CD14-positive monocyte (primary cell): ENCODE data around the gene MPV17L2. TPM values are rescaled to one million over a fixed set of nuclear protein-coding genes. Genes with fewer than 3 reads are reported as not detected.

ENCODE experiments used
- DNase-seq, 3 donors: peaks; one replicate each; pipeline ENCODE4 v3.0.0-alpha.2; 2011 to 2022
- H2AFZ ChIP-seq: 2 replicates; pipeline ENCODE4 v1.6.0; 2012; ENCODE audit warnings: mild to moderate bottlenecking, low read depth, low read length, inconsistent platforms; ENCODE audit not compliant: insufficient read depth, poor library complexity, severe bottlenecking
- H3K27ac ChIP-seq, 2 donors: 1 replicate in 1 of 2; 2 replicates in 1 of 2; pipeline ENCODE4 v1.5.1; 2012 to 2013; ENCODE audit warnings: low read length in 2 of 2, control low read depth in 1 of 2, inconsistent platforms in 1 of 2, low read depth in 1 of 2, mild to moderate bottlenecking in 1 of 2
- H3K27me3 ChIP-seq, 2 donors: one replicate each; pipeline versions ENCODE4 v1.6.0 to v1.6.1; 2011 to 2013; ENCODE audit warnings: low read length in 2 of 2; ENCODE audit not compliant: control insufficient read depth in 2 of 2, insufficient read depth in 2 of 2
- H3K36me3 ChIP-seq, 2 donors: replicated peaks in 1 of 2; 1 replicate in 1 of 2; 2 replicates in 1 of 2; pipeline versions ENCODE4 v1.5.1 to v1.6.1; 2012 to 2013; ENCODE audit warnings: low read length in 2 of 2, control low read depth in 1 of 2, inconsistent platforms in 1 of 2, mild to moderate bottlenecking in 1 of 2; ENCODE audit not compliant: insufficient read depth in 2 of 2, control insufficient read depth in 1 of 2
- H3K4me1 ChIP-seq, 2 donors: 1 replicate in 1 of 2; 2 replicates in 1 of 2; pipeline versions ENCODE4 v1.5.1 to v1.6.1; 2012 to 2013; ENCODE audit warnings: low read length in 2 of 2, control low read depth in 1 of 2, inconsistent platforms in 1 of 2, mild to moderate bottlenecking in 1 of 2, moderate library complexity in 1 of 2; ENCODE audit not compliant: insufficient read depth in 2 of 2, control insufficient read depth in 1 of 2
- H3K4me2 ChIP-seq: replicated peaks from 2 replicates; pipeline ENCODE3; 2012; ENCODE audit warnings: low read length, moderate library complexity, mild to moderate bottlenecking; ENCODE audit not compliant: poor library complexity, severe bottlenecking; ENCODE audit errors: extremely low read depth
- H3K4me3 ChIP-seq, 3 experiments: fragments of 200-600 bp in 1 of 3; sonication (generic) in 1 of 3; replicated peaks in 1 of 3; 1 replicate in 2 of 3; 2 replicates in 1 of 3; pipeline ENCODE4 v1.5.1; 2011 to 2013; ENCODE audit warnings: low read length in 3 of 3, mild to moderate bottlenecking in 3 of 3, control low read depth in 2 of 3, low read depth in 2 of 3, inconsistent platforms in 1 of 3, moderate library complexity in 1 of 3
- H3K79me2 ChIP-seq: 2 replicates; pipeline ENCODE4 v1.6.0; 2012; ENCODE audit warnings: mild to moderate bottlenecking, control low read depth, inconsistent platforms, low read length, moderate library complexity; ENCODE audit not compliant: insufficient read depth
- H3K9ac ChIP-seq: 2 replicates; pipeline ENCODE4 v1.6.0; 2017; ENCODE audit warnings: low read length, mild to moderate bottlenecking; ENCODE audit not compliant: insufficient read depth, poor library complexity, severe bottlenecking
- H3K9me3 ChIP-seq, 2 donors: replicated peaks in 1 of 2; 1 replicate in 1 of 2; 2 replicates in 1 of 2; pipeline versions ENCODE4 v1.5.1 to v1.6.1; 2012 to 2013; ENCODE audit warnings: low read length in 2 of 2, control low read depth in 1 of 2; ENCODE audit not compliant: control insufficient read depth in 1 of 2, insufficient read depth in 1 of 2
- H4K20me1 ChIP-seq: 2 replicates; pipeline ENCODE4 v1.6.0; 2012; ENCODE audit warnings: mild to moderate bottlenecking, low read length, control low read depth, moderate library complexity; ENCODE audit not compliant: insufficient read depth
- H3K27ac Mint-ChIP-seq, 7 donors: one replicate each; pipeline ENCODE4 v1.8.0; 2020; ENCODE audit warnings: mild to moderate bottlenecking in 7 of 7, mixed read lengths in 7 of 7, moderate library complexity in 6 of 7, inconsistent platforms in 2 of 7
- H3K27me3 Mint-ChIP-seq, 3 donors: one replicate each; pipeline ENCODE4 v1.8.0; 2021 to 2022; ENCODE audit warnings: low read depth in 3 of 3, mild to moderate bottlenecking in 3 of 3, mixed read lengths in 3 of 3, moderate library complexity in 3 of 3, inconsistent platforms in 1 of 3
- H3K36me3 Mint-ChIP-seq, 2 donors: one replicate each; pipeline ENCODE4 v1.8.0; 2020; ENCODE audit warnings: mixed read lengths in 2 of 2, inconsistent platforms in 1 of 2, mild to moderate bottlenecking in 1 of 2
- H3K4me1 Mint-ChIP-seq: one replicate; pipeline ENCODE4 v1.8.0; 2020; ENCODE audit warnings: mild to moderate bottlenecking, mixed read lengths
- H3K4me3 Mint-ChIP-seq, 2 donors: one replicate each; pipeline ENCODE4 v1.8.0; 2020; ENCODE audit warnings: mild to moderate bottlenecking in 2 of 2, mixed read lengths in 2 of 2, moderate library complexity in 1 of 2
- H3K9me3 Mint-ChIP-seq, 7 donors: one replicate each; pipeline ENCODE4 v1.8.0; 2020 to 2022; ENCODE audit warnings: mixed read lengths in 7 of 7, mild to moderate bottlenecking in 6 of 7, moderate library complexity in 6 of 7, inconsistent platforms in 2 of 7
- CTCF ChIP-seq: fragments of 200-600 bp; IDR thresholded peaks from one replicate; pipeline ENCODE4 v1.8.0; 2022; ENCODE audit warnings: antibody characterized with exemption, mild to moderate bottlenecking
- WGBS: methylation state at CpG from one replicate; pipeline ENCODE4 v1.1.5; 2013; ENCODE audit warnings: missing lambda C conversion rate; ENCODE audit not compliant: insufficient coverage; 5-methylcytosine and 5-hydroxymethylcytosine counted together
- intact Hi-C, 2 donors: fragments of 100-400 bp; cut with micrococcal nuclease; formaldehyde crosslinking; loops; one replicate each; pipeline versions ENCODE4 v1.15.0 to v1.15.1; 2023
- polyA plus RNA-seq, 3 donors: library from polyadenylated mRNA; depleted of rRNA in 1 of 3; unstranded in 2 of 3; stranded (reverse) in 1 of 3; fragments of 300-500 nt in 2 of 3; fragments of >200 nt in 1 of 3; fragmentation: Illumina TruSeq in 2 of 3; gene quantifications; 1 replicate in 2 of 3; 2 replicates in 1 of 3; pipeline ENCODE4 v1.2.3, GENCODE V29; 2012 to 2021

Gene MPV17L2
- polyA plus RNA-seq, 3 donors, result 14.3 to 20.2 (median 15.0) TPM

GRCh38 chr19:18216789-18217188 lies 23.8 kb downstream of the MPV17L2 start:
- Histone ChIP-seq H4K20me1 (no peaks in the 10 kb centered on the region), H2AFZ (no peak overlapping the region), H3K4me2 (no peak overlapping the region), H3K36me3 (no peaks in the 10 kb centered on the region), H3K79me2 (no peaks in the 10 kb centered on the region), H3K27ac (no peak overlapping the region), H3K27me3 (peaks cover 0 to 14% of the 10 kb centered on the region in 2 donors), H3K4me1 (no peaks in the 10 kb centered on the region), H3K9ac (no peak overlapping the region), H3K9me3 (peaks cover 0 to 4% of the 10 kb centered on the region in 2 donors), H3K4me3 (no peak overlapping the region)
- WGBS, result 100% methylated on average over 1 of the region's 8 CpGs
- H3K27me3 Mint-ChIP-seq, result peaks cover 25 to 40% (median 27%) of the 10 kb centered on the region in 3 donors
- peaks cover 0 to 11% (median 0%) of the 10 kb centered on the region in 7 donors for H3K9me3 Mint-ChIP-seq
- H3K36me3 Mint-ChIP-seq, result no peaks in the 10 kb centered on the region
- intact Hi-C loops, result no loop called here
- no peak for TF ChIP-seq CTCF
- no peak overlapping the region for H3K4me3 Mint-ChIP-seq
- DNase-seq, result no peak
- H3K4me1 Mint-ChIP-seq, result peaks cover 5% of the 10 kb centered on the region
- no peak overlapping the region for H3K27ac Mint-ChIP-seq

- H3K27ac ChIP-seq, result no peak overlapping the region
- H2AFZ ChIP-seq, result no peak overlapping the region
- peaks cover 0 to 14% of the 10 kb centered on the region in 2 donors for H3K27me3 ChIP-seq
- no peak for TF ChIP-seq CTCF
- H4K20me1 ChIP-seq, result no peaks in the 10 kb centered on the region
- intact Hi-C loops, result no loop called here
- WGBS, result 92% methylated on average over 17 of the region's 17 CpGs
- DNase-seq, result no peak
- H3K27me3 Mint-ChIP-seq, result peaks cover 30 to 44% (median 39%) of the 10 kb centered on the region in 3 donors
- H3K36me3 ChIP-seq, result no peaks in the 10 kb centered on the region
- no peaks in the 10 kb centered on the region for H3K4me1 ChIP-seq
- peaks cover 0 to 4% of the 10 kb centered on the region in 2 donors for H3K9me3 ChIP-seq
- H3K79me2 ChIP-seq, result no peaks in the 10 kb centered on the region
- peaks cover 0 to 11% (median 0%) of the 10 kb centered on the region in 7 donors for H3K9me3 Mint-ChIP-seq
- H3K9ac ChIP-seq, result no peak overlapping the region
- no peaks in the 10 kb centered on the region for H3K36me3 Mint-ChIP-seq
- no peak overlapping the region for H3K27ac Mint-ChIP-seq
- no peak overlapping the region for H3K4me3 ChIP-seq
- no peak overlapping the region for H3K4me2 ChIP-seq
- H3K4me1 Mint-ChIP-seq, result peaks cover 5% of the 10 kb centered on the region
- H3K4me3 Mint-ChIP-seq, result no peak overlapping the region
These were observed 25.1 kb downstream of the MPV17L2 start for GRCh38 chr19:18218159-18218558.
